Activated CD4-positive, alpha-beta T cell treated with anti-CD3 and anti-CD28 coated beads, Interleukin-10, Interleukin-2, amounts not matched to agents 100 ng/mL and 50 ng/mL, durations not matched to agents 16 hours and 8 hours (primary cell): ENCODE results near the gene KCNQ1.

Experiments used
- DNase-seq: peaks from one replicate; pipeline ENCODE4 v3.0.0-alpha.2; 2020

The KCNQ1 gene

GRCh38 chr11:2805388-2806056, 360.7 kb downstream of the KCNQ1 start:
- DNase-seq: no peak

GRCh38 chr11:2806351-2807024, 361.7 kb downstream of the KCNQ1 start:
- no peak for DNase-seq

GRCh38 chr11:2807025-2807681, 362.3 kb downstream of the KCNQ1 start:
- DNase-seq: no peak

- no peak for DNase-seq
Observed at GRCh38 chr11:2807801-2808241, 363.0 kb downstream of the KCNQ1 start.

DNA sequence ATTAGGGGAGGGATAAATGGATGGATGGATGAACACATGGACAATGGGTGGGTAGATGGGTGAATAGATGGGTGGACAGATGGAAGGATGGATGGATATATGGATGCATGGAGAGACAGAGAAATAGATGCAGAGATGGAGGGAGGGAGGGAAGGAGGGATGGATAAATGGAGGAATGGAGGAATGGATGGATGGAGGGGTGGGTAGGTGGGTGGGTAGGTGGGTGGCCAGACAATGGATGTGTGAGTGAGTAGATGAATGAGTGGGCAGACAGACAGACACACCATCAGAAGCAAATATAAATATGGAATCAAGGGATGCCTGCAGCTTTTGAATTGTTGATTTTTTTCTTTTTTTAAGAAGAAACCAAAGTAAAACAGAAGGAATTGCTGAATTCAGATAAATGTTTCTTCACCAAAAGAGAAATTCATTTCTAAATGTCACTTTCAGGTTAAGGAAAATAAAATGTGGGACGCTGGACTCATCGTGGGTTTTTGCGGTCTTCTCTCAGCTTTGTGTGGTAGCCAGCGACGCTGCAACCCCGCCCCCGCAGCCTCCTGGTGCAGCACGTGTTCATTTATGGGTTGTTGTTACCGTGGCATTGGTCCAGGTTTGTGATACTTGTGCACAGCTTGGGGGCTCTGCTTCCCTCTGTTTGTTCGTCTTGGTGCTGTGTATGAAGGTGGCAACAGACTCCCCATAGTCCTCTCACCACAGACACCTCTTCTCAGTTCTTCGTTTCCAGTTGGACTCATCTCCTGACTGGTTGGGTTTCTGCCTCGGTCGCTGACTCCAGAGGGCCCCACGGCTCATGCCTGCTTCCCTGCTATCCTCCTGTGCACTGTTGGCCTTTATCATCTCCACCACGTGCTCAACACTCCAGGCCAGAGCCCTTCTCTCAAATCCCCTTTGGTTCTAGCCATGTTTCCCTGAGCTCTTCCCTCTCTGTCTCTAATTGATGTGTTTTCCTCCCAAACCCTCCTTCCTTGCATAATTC, 364.3 kb downstream of the KCNQ1 start:
- no peak for DNase-seq

GRCh38 chr11:2809854-2810253, 365.0 kb downstream of the KCNQ1 start:
- no peak for DNase-seq

- DNase-seq: no peak
Observed at GRCh38 chr11:2810411-2811205, 365.8 kb downstream of the KCNQ1 start.

DNA sequence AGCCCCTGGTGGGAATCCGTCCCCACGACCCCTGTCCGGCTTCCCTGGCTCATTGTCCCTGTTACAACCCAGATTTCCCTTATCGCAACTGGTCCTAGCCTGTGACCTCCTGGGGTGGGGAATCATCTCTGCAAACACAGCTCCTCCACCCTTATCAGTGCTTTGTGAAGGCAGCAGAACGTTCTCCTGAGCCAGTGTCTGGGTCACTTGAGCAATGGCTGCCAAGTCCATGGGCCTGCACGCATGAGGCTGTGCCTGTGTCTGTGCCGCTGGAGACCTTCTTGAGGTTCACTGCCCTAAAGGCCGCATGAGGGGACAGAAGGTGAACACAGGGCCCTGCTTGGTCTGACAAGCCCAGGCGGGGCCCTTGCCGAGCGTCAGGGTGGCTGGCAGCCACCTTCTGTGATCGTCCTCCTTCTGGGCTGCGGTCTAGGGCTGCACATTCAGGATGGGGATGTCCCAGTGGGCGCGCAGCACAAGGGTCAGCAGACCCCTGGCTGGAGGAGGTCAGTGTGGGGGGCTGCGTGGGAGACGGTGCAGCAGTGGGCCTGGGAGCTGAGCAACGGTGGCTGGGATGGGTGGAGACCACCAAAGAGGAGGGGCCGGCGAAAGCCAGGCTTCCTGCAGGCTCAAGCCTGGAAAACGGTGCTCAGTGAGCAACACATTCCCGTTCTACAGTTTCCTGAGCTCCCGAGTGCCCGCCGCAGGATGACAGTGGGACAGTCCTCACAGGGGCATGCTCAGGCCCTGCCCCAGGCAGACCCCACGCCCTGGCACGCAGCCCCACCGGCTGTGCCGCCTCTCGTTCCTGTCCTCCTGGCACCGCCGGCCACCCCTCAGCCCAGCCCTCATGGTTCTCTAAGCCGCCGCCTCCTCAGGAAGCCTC, 366.6 kb downstream of the KCNQ1 start:
- no peak for DNase-seq

GRCh38 chr11:2812371-2812991, 367.7 kb downstream of the KCNQ1 start:
- no peak for DNase-seq

DNA sequence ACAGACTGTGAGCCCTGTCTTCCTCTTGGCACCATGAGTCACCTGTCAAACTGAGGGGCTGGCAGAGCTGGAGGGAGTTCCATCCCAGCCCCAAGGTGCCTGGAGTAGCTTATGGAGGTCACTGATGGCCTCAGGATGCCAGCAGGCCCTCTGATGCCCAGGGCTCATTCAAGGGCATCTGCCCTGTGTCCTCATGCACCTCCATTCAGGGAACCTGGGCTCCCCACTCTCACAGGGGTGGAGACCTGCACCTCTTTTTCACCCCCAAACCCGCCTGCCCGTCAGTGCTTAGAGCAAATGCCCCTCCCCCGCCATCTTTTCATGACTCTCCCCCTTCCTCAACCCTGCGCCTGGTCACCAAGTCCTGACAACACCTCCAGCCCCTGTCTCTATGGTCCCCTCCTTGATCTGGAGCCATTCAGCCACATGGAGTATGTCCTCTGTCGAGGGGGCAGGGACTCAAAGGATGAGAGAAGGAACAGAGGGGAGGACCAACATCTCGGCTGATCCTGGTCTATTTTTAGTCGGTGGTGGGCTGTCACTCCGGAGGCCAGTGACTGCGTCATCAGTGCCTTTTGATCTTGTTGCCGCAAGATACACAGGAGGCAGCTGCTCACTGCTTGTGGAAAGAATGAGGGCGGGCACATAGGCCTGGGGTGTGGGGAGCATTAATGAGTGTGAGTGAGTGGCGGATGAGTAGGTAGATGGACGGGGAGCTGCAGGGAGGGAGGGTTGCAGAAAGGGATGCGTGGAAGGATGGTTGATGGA, 368.5 kb downstream of the KCNQ1 start:
- no peak for DNase-seq

- no peak for DNase-seq
Observed at GRCh38 chr11:2813968-2814367, 369.2 kb downstream of the KCNQ1 start.

- DNase-seq: no peak
Observed at GRCh38 chr11:2814751-2815150, 369.9 kb downstream of the KCNQ1 start.

DNA sequence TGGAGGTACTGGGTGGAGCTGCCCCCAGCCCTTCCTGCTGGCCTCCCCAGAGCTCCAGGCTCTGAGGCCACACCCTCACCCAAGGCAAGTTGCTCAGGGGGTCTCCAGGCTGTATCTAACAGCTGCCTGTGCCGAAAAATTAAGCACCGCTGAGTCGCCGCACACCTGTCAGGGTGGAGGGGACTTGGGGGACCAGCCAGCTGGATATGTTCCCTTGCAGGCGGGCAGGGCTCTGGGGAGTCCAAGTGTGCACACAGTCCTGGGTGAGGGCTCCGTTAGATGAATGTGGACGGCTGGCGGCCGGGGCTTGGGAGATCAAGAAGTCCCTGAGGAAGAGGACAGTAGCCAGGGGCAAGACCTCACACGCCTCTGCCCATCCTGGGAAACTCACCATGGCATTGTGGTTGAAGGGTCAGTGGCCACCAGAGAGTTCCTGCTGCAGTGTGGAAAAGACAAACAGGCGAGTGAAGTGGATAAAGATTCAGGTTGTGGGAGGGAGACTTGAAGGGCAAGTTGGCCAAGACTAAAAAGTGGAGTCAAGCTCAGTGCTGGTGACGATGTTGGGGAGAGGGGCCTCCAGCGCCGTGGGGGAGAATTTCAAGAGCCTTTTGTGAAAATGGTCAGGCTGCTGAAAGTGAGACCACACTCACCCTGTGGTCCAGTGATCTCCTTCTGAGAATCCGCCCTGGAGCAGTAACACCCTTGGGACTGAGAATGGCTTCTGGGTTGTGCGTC, 371.1 kb downstream of the KCNQ1 start:
- no peak for DNase-seq

DNA sequence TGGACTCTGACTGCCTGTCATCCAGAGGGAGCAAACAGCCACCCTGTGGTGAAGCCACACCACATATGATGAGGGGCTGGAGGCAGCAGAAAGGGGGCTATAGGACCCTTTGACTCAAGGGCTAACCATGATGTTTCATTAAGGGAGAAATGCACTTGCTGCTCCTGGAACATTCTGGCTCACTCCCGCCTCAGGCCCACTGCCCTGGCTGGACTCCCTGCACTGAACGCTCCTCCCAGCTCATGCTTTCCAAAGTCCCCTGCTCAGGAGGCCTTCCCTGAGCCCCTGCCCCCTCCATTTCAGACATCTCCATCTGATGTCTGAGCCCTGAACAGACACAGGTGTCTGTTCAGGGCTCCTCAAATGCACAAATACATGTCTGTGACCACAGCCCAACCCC, 371.7 kb downstream of the KCNQ1 start:
- no peak for DNase-seq

DNA sequence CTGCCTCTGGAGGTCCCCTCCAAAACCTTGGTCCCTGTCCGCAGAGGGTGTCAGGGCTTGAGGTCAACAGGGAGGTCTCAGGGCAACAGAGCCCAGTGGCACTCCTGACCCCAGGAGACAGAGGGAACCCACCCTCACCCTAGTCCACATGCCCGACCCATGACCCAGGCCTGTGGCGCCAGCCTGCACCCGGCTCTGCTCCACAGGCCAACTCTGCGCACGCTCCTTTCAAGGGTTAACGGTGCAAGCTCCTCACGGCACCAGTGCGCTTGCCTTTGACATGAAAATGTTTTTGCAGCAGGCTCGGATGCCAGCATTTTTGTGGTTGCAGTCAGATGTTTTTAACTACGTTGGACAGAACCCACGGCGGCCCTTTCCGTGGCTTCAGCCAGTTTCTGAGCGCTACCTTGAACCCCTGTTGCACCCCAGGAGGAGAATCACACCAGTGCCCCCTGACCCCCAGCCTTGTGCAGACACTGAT, 372.2 kb downstream of the KCNQ1 start:
- DNase-seq: no peak

DNA sequence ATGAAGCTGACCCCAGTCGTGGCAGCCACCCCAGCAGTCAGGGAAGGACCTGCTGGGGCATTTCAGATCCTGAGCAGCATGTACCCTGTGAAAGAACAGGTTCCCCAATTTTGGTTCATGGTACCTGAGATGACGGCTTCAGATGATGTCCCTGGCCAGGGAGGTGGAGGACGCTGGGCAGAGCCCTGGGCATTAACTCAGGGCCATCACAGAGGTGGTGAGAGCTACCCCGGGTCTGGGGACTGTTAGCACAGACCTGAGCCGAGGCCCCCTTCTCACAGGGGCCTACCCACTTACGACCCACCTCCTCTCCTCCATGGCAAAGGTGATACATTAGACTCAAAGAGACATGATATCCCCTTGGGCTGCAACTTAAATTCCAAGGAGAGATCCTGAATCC, 372.6 kb downstream of the KCNQ1 start:
- no peak for DNase-seq

- DNase-seq: no peak
Observed at GRCh38 chr11:2818021-2818420, 373.2 kb downstream of the KCNQ1 start.

- DNase-seq: no peak
Observed at GRCh38 chr11:2818503-2818902, 373.7 kb downstream of the KCNQ1 start.

- no peak for DNase-seq
Observed at GRCh38 chr11:2819316-2819715, 374.5 kb downstream of the KCNQ1 start.
